ENCODE measurements around the gene NCOA7. TPM values are rescaled to one million over a fixed set of nuclear protein-coding genes. Genes with fewer than 3 reads are reported as not detected.
A peak's percentile ranks its signal among the peaks of the same experiment; 100 is the strongest.

The NCOA7 gene
- total and polyA plus RNA-seq, 12 donors: 24.5 to 180 (median 70.8) TPM

- H3K9me3 ChIP-seq (replicated peaks in 1 of 3): no peaks in the 10 kb centered on the region
- DNase-seq: no peak
- H3K4me1 ChIP-seq (replicated peaks in 1 of 2): peaks cover 15 to 41% of the 10 kb centered on the region in 2 donors
- TF ChIP-seq POLR2A (IDR thresholded peaks at IDR 0.05): no peak
- no peak for TF ChIP-seq CTCF (IDR thresholded peaks at IDR 0.05)
- intact Hi-C loops (cut with DNase I): no loop called here
- H3K27ac ChIP-seq: no peak overlapping the region
- H3K36me3 ChIP-seq (replicated peaks in 1 of 2): peaks cover 0 to 11% of the 10 kb centered on the region in 2 donors
- H3K4me3 ChIP-seq: no peak overlapping the region
- 95 to 99% (median 97%) methylated on average over 6 of the region's 6 CpGs for WGBS, 4 donors
- no peaks in the 10 kb centered on the region for H3K27me3 ChIP-seq
Measured at GRCh38 chr6:125855783-125856182, 65.0 kb downstream of the NCOA7 start.

DNA sequence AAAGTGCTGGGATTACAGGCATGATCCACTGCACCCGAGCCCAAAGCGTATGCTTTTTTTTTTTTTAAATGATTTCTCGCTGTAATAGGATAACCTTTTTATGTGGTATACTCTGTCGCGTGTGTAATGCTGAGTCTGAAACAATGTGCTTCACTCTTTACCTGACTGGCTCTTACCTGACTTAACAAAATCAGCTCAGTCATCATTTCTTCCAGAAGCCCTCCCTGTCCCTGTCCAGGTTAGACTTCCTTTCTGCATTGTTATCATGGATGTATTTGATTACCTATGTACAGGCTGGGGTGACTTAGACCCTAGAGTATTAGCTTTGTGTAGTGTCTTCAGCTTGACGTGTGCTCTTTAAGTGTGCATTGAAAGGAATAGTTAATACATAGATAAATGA is 67.1 kb downstream of the NCOA7 start:
- H3K4me1 ChIP-seq (replicated peaks in 1 of 2): peaks cover 20 to 37% of the 10 kb centered on the region in 2 donors
- 82 to 95% (median 87%) methylated on average over 6 of the region's 6 CpGs for WGBS, 4 donors
- intact Hi-C loops (cut with DNase I): no loop called here
- DNase-seq: no peak
- TF ChIP-seq CTCF (IDR thresholded peaks at IDR 0.05): no peak
- no peak overlapping the region for H3K27ac ChIP-seq
- H3K9me3 ChIP-seq (replicated peaks in 1 of 3): no peaks in the 10 kb centered on the region
- no peak overlapping the region for H3K4me3 ChIP-seq
- H3K36me3 ChIP-seq (replicated peaks in 1 of 2): peaks cover 0 to 11% of the 10 kb centered on the region in 2 donors
- H3K27me3 ChIP-seq: no peaks in the 10 kb centered on the region

GRCh38 chr6:125858427-125859320 is 67.9 kb downstream of the NCOA7 start:
- no peaks in the 10 kb centered on the region for H3K9me3 ChIP-seq (replicated peaks in 1 of 3)
- peaks cover 13 to 29% of the 10 kb centered on the region in 2 donors for H3K4me1 ChIP-seq (replicated peaks in 1 of 2)
- intact Hi-C loops (cut with DNase I): no loop called here
- WGBS, 4 donors: 43 to 47% (median 46%) methylated on average over 7 of the region's 7 CpGs
- H3K27ac ChIP-seq: peak overlapping the region in 2 of 5 donors; percentile 43 to 62
- no peaks in the 10 kb centered on the region for H3K27me3 ChIP-seq
- H3K36me3 ChIP-seq (replicated peaks in 1 of 2): peaks cover 0 to 11% of the 10 kb centered on the region in 2 donors
- TF ChIP-seq POLR2A (IDR thresholded peaks at IDR 0.05) (no peak), CTCF (IDR thresholded peaks at IDR 0.05) (peak; percentile 37 to 68 (median 57))
- no peak overlapping the region for H3K4me3 ChIP-seq
- peak; percentile 50 to 81 (median 60) for DNase-seq

- peak overlapping the region in 3 of 5 donors; percentile 17 to 62 (median 27) for H3K27ac ChIP-seq
- DNase-seq: no peak
- H3K4me1 ChIP-seq (replicated peaks in 1 of 2): peaks cover 9 to 19% of the 10 kb centered on the region in 2 donors
- 72 to 80% (median 75%) methylated on average over 3 of the region's 3 CpGs for WGBS, 4 donors
- TF ChIP-seq CTCF (IDR thresholded peaks at IDR 0.05) (no peak), POLR2A (IDR thresholded peaks at IDR 0.05) (no peak)
- peaks cover 0 to 11% of the 10 kb centered on the region in 2 donors for H3K36me3 ChIP-seq (replicated peaks in 1 of 2)
- H3K9me3 ChIP-seq (replicated peaks in 1 of 3): no peaks in the 10 kb centered on the region
- intact Hi-C loops (cut with DNase I): no loop called here
- H3K4me3 ChIP-seq: no peak overlapping the region
- H3K27me3 ChIP-seq: no peaks in the 10 kb centered on the region
Measured at GRCh38 chr6:125859727-125860126, 69.0 kb downstream of the NCOA7 start.

Measured in adrenal gland (tissue), 12 donors.